ENCODE data around the gene LCE4A. TPM values are rescaled to one million over a fixed set of nuclear protein-coding genes. Genes with fewer than 3 reads are reported as not detected.

LCE4A gene
- total RNA-seq, 6 donors from 2014 or later = not detected

DNA sequence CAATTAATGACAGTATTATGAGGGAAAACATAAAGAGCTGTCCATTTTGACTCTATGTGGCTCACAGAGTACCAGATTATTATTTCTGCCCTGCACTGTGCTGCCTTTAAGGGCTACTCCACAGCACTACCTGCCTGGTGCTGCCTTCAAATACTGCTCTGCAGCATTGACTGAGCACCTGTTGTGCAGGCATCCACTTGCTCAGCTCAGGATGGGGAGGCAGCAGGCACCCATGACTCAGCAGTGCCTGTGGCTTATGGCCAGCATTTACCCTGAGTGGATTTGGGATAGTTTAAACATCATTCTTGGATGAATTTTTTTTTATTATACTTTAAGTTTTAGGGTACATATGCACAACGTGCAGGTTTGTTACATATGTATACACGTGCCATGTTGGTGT is 48.9 kb downstream of the LCE4A start:
- DNase-seq (no peak), ATAC-seq (ENCODE audit: low FRiP score in 2 of 2) (no peak)
- no peaks in the 10 kb centered on the region for H3K4me1 ChIP-seq
- H3K27me3 ChIP-seq = no peaks in the 10 kb centered on the region
- no peak overlapping the region for H3K27ac ChIP-seq
- H3K4me3 ChIP-seq = no peak overlapping the region
- WGBS, 2 donors = 65 to 87% methylated on average over 2 of the region's 2 CpGs
- H3K9me3 ChIP-seq = no peaks in the 10 kb centered on the region
- no peaks in the 10 kb centered on the region for H3K36me3 ChIP-seq
- TF ChIP-seq, protein P1, sequence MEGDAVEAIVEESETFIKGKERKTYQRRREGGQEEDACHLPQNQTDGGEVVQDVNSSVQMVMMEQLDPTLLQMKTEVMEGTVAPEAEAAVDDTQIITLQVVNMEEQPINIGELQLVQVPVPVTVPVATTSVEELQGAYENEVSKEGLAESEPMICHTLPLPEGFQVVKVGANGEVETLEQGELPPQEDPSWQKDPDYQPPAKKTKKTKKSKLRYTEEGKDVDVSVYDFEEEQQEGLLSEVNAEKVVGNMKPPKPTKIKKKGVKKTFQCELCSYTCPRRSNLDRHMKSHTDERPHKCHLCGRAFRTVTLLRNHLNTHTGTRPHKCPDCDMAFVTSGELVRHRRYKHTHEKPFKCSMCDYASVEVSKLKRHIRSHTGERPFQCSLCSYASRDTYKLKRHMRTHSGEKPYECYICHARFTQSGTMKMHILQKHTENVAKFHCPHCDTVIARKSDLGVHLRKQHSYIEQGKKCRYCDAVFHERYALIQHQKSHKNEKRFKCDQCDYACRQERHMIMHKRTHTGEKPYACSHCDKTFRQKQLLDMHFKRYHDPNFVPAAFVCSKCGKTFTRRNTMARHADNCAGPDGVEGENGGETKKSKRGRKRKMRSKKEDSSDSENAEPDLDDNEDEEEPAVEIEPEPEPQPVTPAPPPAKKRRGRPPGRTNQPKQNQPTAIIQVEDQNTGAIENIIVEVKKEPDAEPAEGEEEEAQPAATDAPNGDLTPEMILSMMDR (IDR thresholded peaks at IDR 0.05) = no peak
- TF ChIP-seq POLR2A (IDR thresholded peaks at IDR 0.05) = no peak
- no peak for TF ChIP-seq EP300 (IDR thresholded peaks at IDR 0.05)
- TF ChIP-seq POLR2AphosphoS5 (IDR thresholded peaks at IDR 0.05) = no peak

DNA sequence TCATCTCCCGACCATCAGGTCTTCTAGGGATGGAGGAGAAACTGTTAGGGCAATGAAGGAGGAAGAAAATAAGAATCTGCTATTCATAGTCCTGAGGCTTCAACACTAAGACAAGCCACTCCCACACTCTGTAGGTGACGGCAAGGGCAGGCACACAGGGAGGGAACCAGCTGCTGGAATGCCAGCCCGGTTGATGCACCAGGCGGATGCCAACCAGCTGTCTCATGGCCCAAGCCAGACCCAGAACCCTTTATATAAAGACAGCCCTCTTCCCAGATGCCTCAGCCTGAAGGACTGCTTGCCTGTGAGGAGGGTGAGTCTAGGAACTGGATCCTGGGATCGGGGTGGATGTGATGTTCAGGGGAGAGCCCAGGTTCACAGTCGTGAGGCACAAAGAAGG is 49.8 kb downstream of the LCE4A start, which contains the start of gene KPRP:
TSS of gene KPRP (plus strand) at position 279 of the 400 bp plus-strand sequence. CDS start 1,564 bp downstream, outside the sequence.
- DNase-seq = peak in 1 of 2 donors; percentile 15
- Histone ChIP-seq H3K4me1 (no peaks in the 10 kb centered on the region), H3K4me3 (no peak within 1 kb of the TSS), H3K9me3 (no peaks in the 10 kb centered on the region), H3K27ac (no peak within 1 kb of the TSS), H3K27me3 (no peaks in the 10 kb centered on the region), H3K36me3 (no peaks in the 10 kb centered on the region)
- no peak for ATAC-seq (ENCODE audit: low FRiP score in 2 of 2)
- TF ChIP-seq EP300 (IDR thresholded peaks at IDR 0.05) = no peak
- TF ChIP-seq, protein P1 (IDR thresholded peaks at IDR 0.05) = no peak
- TF ChIP-seq POLR2A (IDR thresholded peaks at IDR 0.05) = no peak
- no peak for TF ChIP-seq POLR2AphosphoS5 (IDR thresholded peaks at IDR 0.05)
- 68 to 79% methylated on average over 6 of the region's 6 CpGs for WGBS, 2 donors

DNA sequence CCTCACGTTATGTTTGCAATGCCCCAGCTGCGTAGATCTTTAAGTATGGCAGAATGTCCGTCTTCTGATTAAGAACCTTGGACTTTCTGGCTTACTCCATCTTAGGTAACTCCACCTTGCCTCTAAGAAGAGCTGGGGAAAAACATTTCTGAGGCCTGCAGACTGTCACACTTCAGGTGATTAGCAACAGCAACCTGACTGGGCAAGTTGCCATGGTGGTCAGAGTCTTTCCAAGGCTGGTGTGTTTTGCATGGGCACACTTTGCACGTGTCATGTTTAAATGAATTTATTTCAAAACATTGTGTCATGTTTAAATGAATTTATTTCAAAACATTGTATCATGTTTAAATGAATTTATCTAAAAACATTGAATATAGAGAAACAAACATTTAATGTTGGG is 50.7 kb downstream of the LCE4A start:
- DNase-seq (no peak), ATAC-seq (ENCODE audit: low FRiP score in 2 of 2) (no peak)
- Histone ChIP-seq H3K9me3 (no peaks in the 10 kb centered on the region), H3K36me3 (no peaks in the 10 kb centered on the region), H3K27ac (no peak overlapping the region), H3K4me1 (no peaks in the 10 kb centered on the region), H3K4me3 (no peak overlapping the region), H3K27me3 (no peaks in the 10 kb centered on the region)
- WGBS, 2 donors = 78 to 80% methylated on average over 4 of the region's 4 CpGs
- no peak for TF ChIP-seq POLR2A (IDR thresholded peaks at IDR 0.05)
- TF ChIP-seq POLR2AphosphoS5 (IDR thresholded peaks at IDR 0.05) = no peak
- TF ChIP-seq, protein P1 (IDR thresholded peaks at IDR 0.05) = no peak
- TF ChIP-seq EP300 (IDR thresholded peaks at IDR 0.05) = no peak

Other genes starting within 250 kb of the LCE4A start
- gene LCE5A, start 197.4 kb upstream of the LCE4A start, total RNA-seq = not detected
- not detected for gene CRCT1, start 193.7 kb upstream of the LCE4A start, total RNA-seq
- gene LCE3E, start 141.4 kb upstream of the LCE4A start, total RNA-seq = not detected
- gene LCE3D, start 127.6 kb upstream of the LCE4A start, total RNA-seq = not detected
- not detected for gene LCE3C, start 107.9 kb upstream of the LCE4A start, total RNA-seq
- not detected for gene LCE3B, start 94.3 kb upstream of the LCE4A start, total RNA-seq
- gene LCE3A, start 85.1 kb upstream of the LCE4A start, total RNA-seq = not detected
- gene LCE2D, start 44.8 kb upstream of the LCE4A start, total RNA-seq = not detected
- not detected for gene LCE2C, start 32.9 kb upstream of the LCE4A start, total RNA-seq
- not detected for gene LCE2B, start 22.0 kb upstream of the LCE4A start, total RNA-seq
- not detected for gene LCE2A, start 9.8 kb upstream of the LCE4A start, total RNA-seq
- not detected for gene KPRP, start 49.9 kb downstream of the LCE4A start, total RNA-seq
- not detected for gene LCE1F, start 67.0 kb downstream of the LCE4A start, total RNA-seq
- gene LCE1E, start 78.1 kb downstream of the LCE4A start, total RNA-seq = not detected
- gene LCE1D, start 88.6 kb downstream of the LCE4A start, total RNA-seq = not detected
- gene LCE1C, start 98.5 kb downstream of the LCE4A start, total RNA-seq = not detected
- gene LCE1B, start 103.8 kb downstream of the LCE4A start, total RNA-seq = not detected
- not detected for gene LCE1A, start 119.3 kb downstream of the LCE4A start, total RNA-seq
- not detected for gene LCE6A, start 134.7 kb downstream of the LCE4A start, total RNA-seq
- gene LCE7A, start 151.8 kb downstream of the LCE4A start, total RNA-seq = not detected
- not detected for gene SMCP, start 170.2 kb downstream of the LCE4A start, total RNA-seq
- under 1 TPM in 4 of 6 donors, not detected in 2; 0.23 to 0.69 (median 0.35) TPM for gene IVL, start 200.4 kb downstream of the LCE4A start, total RNA-seq
- gene SPRR5, start 239.0 kb downstream of the LCE4A start, total RNA-seq = not detected

Data from upper lobe of left lung (tissue), 6 donors.